IMR-90 (cell line): ENCODE results near the gene NOL4L. TPM values are rescaled to one million over a fixed set of nuclear protein-coding genes. Genes with fewer than 3 reads are reported as not detected.

Experiments used
- ATAC-seq: fragments of 200-7000 bp; cut with Tn5 transposase; 2 replicates; pipeline ENCODE4 v1.9.1; 2020; ENCODE audit warnings: low read depth, mild to moderate bottlenecking, moderate library complexity
- BruUV-seq: library from RNA; stranded (reverse); fragments of 400-500 nt; replicated peaks from 2 replicates; lab custom pipeline; 2021; lab: Mats Ljungman, UMichigan
- CTCF ChIA-PET: fragments of 300-600 bp; formaldehyde crosslinking; extraction: SDS; loops from one replicate; lab custom pipeline; 2021; ENCODE audit warnings: antibody characterized with exemption; lab: Yijun Ruan, JAX
- POLR2A ChIA-PET: fragments of 300-600 bp; sonication (Branson Sonifier 250); formaldehyde crosslinking; loops from one replicate; lab custom pipeline; 2022; ENCODE audit warnings: antibody characterized with exemption; ENCODE audit not compliant: unreplicated experiment; lab: Charles Lee
- DNase-seq: peaks from one replicate; pipeline ENCODE4 v3.0.0; 2013
- H2AFZ ChIP-seq: replicated peaks from 2 replicates; pipeline ENCODE3; 2013; ENCODE audit warnings: low read length, mild to moderate bottlenecking; ENCODE audit not compliant: poor library complexity
- H2AK5ac ChIP-seq: 2 replicates; pipeline ENCODE4 v1.6.1; 2013; ENCODE audit warnings: low read depth, low read length, inconsistent platforms
- H2AK9ac ChIP-seq: replicated peaks from 2 replicates; pipeline ENCODE3; 2013; ENCODE audit warnings: mild to moderate bottlenecking, low read depth, low read length, moderate library complexity; ENCODE audit not compliant: poor library complexity
- H2BK120ac ChIP-seq: 2 replicates; pipeline ENCODE4 v1.6.1; 2013; ENCODE audit warnings: low read depth, low read length, inconsistent platforms
- H2BK15ac ChIP-seq: 3 replicates; pipeline ENCODE4 v1.6.1; 2013; ENCODE audit warnings: low read depth, low read length, inconsistent platforms
- H2BK20ac ChIP-seq: 2 replicates; pipeline ENCODE4 v1.6.1; 2013; ENCODE audit warnings: low read depth, mild to moderate bottlenecking, inconsistent platforms, low read length, moderate library complexity
- H2BK5ac ChIP-seq: 2 replicates; pipeline ENCODE4 v1.6.1; 2013; ENCODE audit warnings: mild to moderate bottlenecking, low read depth, low read length, inconsistent platforms; ENCODE audit not compliant: poor library complexity, severe bottlenecking
- H3K14ac ChIP-seq: replicated peaks from 2 replicates; pipeline ENCODE4 v1.6.1; 2013; ENCODE audit warnings: low read depth, low read length, inconsistent platforms
- H3K18ac ChIP-seq: 2 replicates; pipeline ENCODE4 v1.6.1; 2013; ENCODE audit warnings: low read depth, low read length, control low read depth
- H3K23ac ChIP-seq: 2 replicates; pipeline ENCODE4 v1.6.1; 2013; ENCODE audit warnings: low read depth, low read length, inconsistent platforms
- H3K27ac ChIP-seq: 2 replicates; pipeline ENCODE4 v1.5.1; 2013; ENCODE audit warnings: mild to moderate bottlenecking, control low read depth, low read length; ENCODE audit not compliant: insufficient read depth
- H3K27me3 ChIP-seq: 2 replicates; pipeline ENCODE4 v1.6.1; 2013; ENCODE audit warnings: low read length; ENCODE audit not compliant: control insufficient read depth, insufficient read depth
- H3K36me3 ChIP-seq: 2 replicates; pipeline ENCODE4 v1.6.1; 2013; ENCODE audit warnings: low read length, mixed read lengths; ENCODE audit not compliant: control insufficient read depth, insufficient read depth
- H3K4ac ChIP-seq: 2 replicates; pipeline ENCODE4 v1.6.1; 2013; ENCODE audit warnings: low read depth, low read length, inconsistent platforms
- H3K4me1 ChIP-seq: 2 replicates; pipeline ENCODE4 v1.6.1; 2013; ENCODE audit warnings: low read length, mixed read lengths; ENCODE audit not compliant: control insufficient read depth, insufficient read depth
- H3K4me2 ChIP-seq: 2 replicates; pipeline ENCODE4 v1.6.1; 2013; ENCODE audit warnings: low read depth, mild to moderate bottlenecking, control low read depth, low read length, moderate library complexity
- H3K4me3 ChIP-seq: 2 replicates; pipeline ENCODE4 v1.5.1; 2013; ENCODE audit warnings: low read depth, mild to moderate bottlenecking, control low read depth, low read length, moderate library complexity; ENCODE audit not compliant: insufficient read depth
- H3K56ac ChIP-seq: 2 replicates; pipeline ENCODE4 v1.6.1; 2013; ENCODE audit warnings: low read length, inconsistent platforms; ENCODE audit not compliant: insufficient read depth; ENCODE audit errors: extremely low read depth
- H3K79me1 ChIP-seq, 2 experiments: 2 replicates each; pipeline ENCODE4 v1.6.1; 2013; ENCODE audit warnings: low read length in 2 of 2, inconsistent platforms in 1 of 2, low read depth in 1 of 2
- H3K9ac ChIP-seq: 2 replicates; pipeline ENCODE4 v1.6.1; 2013; ENCODE audit warnings: low read depth, low read length, control low read depth
- H3K9me1 ChIP-seq: 2 replicates; pipeline ENCODE4 v1.6.1; 2013; ENCODE audit warnings: low read length, inconsistent platforms; ENCODE audit not compliant: insufficient read depth
- H3K9me3 ChIP-seq: 2 replicates; pipeline ENCODE4 v1.6.1; 2013; ENCODE audit warnings: low read length; ENCODE audit not compliant: control insufficient read depth, insufficient read depth
- H4K20me1 ChIP-seq: 2 replicates; pipeline ENCODE4 v1.6.1; 2013; ENCODE audit warnings: low read length, inconsistent platforms; ENCODE audit not compliant: insufficient read depth
- H4K5ac ChIP-seq: 2 replicates; pipeline ENCODE4 v1.6.1; 2013; ENCODE audit warnings: mild to moderate bottlenecking, low read depth, low read length, control low read depth
- H4K8ac ChIP-seq, 2 experiments: 2 replicates each; pipeline ENCODE4 v1.6.1; 2013; ENCODE audit warnings: low read depth in 2 of 2, low read length in 2 of 2, control low read depth in 1 of 2, inconsistent platforms in 1 of 2
- H4K91ac ChIP-seq: 2 replicates; pipeline ENCODE4 v1.6.1; 2013; ENCODE audit warnings: low read depth, low read length, inconsistent platforms; ENCODE audit not compliant: insufficient read depth
- CHD1 ChIP-seq: IDR thresholded peaks from 2 replicates; pipeline ENCODE4 v1.6.1; 2012; ENCODE audit warnings: low read depth, low read length, improper control_type of control experiment
- CTCF ChIP-seq: conservative IDR thresholded peaks from 2 replicates; pipeline ENCODE4 v1.5.1; 2012; ENCODE audit warnings: mild to moderate bottlenecking, low read depth, low read length, improper control_type of control experiment
- ELK1 ChIP-seq: fragments of 150-350 bp; IDR thresholded peaks from 2 replicates; pipeline ENCODE4 v1.6.1; 2016; ENCODE audit warnings: low read depth, mild to moderate bottlenecking, low read length, moderate library complexity, borderline replicate concordance
- FOS ChIP-seq: fragments of 150-350 bp; IDR thresholded peaks from 2 replicates; pipeline ENCODE4 v1.6.1; 2016; ENCODE audit warnings: low read depth, low read length
- MAFK ChIP-seq: IDR thresholded peaks from 2 replicates; pipeline ENCODE4 v1.6.1; 2012; ENCODE audit warnings: low read depth, low read length, improper control_type of control experiment
- MAZ ChIP-seq: IDR thresholded peaks from 2 replicates; pipeline ENCODE4 v1.6.1; 2012; ENCODE audit warnings: low read depth, mild to moderate bottlenecking, low read length, improper control_type of control experiment, moderate library complexity, borderline replicate concordance
- MXI1 ChIP-seq: IDR thresholded peaks from 2 replicates; pipeline ENCODE4 v1.6.1; 2012; ENCODE audit warnings: low read depth, mild to moderate bottlenecking, low read length, moderate library complexity, borderline replicate concordance
- NFE2L2 ChIP-seq: fragments of 150-350 bp; IDR thresholded peaks from 2 replicates; pipeline ENCODE4 v1.6.1; 2016; ENCODE audit warnings: low read depth, mild to moderate bottlenecking, low read length
- POLR2A ChIP-seq: IDR thresholded peaks from 2 replicates; pipeline ENCODE4 v1.6.1; 2012; ENCODE audit warnings: mild to moderate bottlenecking, low read depth, low read length
- RAD21 ChIP-seq: IDR thresholded peaks from 2 replicates; pipeline ENCODE4 v1.6.1; 2012; ENCODE audit warnings: low read length, improper control_type of control experiment
- RCOR1 ChIP-seq: IDR thresholded peaks from 2 replicates; pipeline ENCODE4 v1.6.1; 2012; ENCODE audit warnings: mild to moderate bottlenecking, low read length, improper control_type of control experiment; ENCODE audit not compliant: insufficient replicate concordance
- RFX5 ChIP-seq: IDR thresholded peaks from 2 replicates; pipeline ENCODE4 v1.8.0; 2012; ENCODE audit warnings: low read depth, mild to moderate bottlenecking, low read length, moderate library complexity
- SMC3 ChIP-seq: fragments of 150-350 bp; IDR thresholded peaks from 2 replicates; pipeline ENCODE4 v1.6.1; 2016; ENCODE audit warnings: low read depth, mild to moderate bottlenecking, antibody characterized with exemption, low read length, moderate library complexity
- WGBS, 2 experiments: methylation state at CpG; one replicate each; pipeline versions ENCODE4 v1.1.5 to v1.1.7; 2013; ENCODE audit warnings: missing lambda C conversion rate in 2 of 2; ENCODE audit not compliant: insufficient read length in 1 of 2; ENCODE audit errors: extremely low coverage in 2 of 2; 5-methylcytosine and 5-hydroxymethylcytosine counted together
- dilution Hi-C: fragments of 300-500 bp; cut with HindIII; formaldehyde crosslinking; loops from one replicate; pipeline ENCODE4 v1.14.3; 2018; ENCODE audit warnings: low sequenced_read_pairs; ENCODE audit not compliant: unreplicated experiment
- in situ Hi-C: fragments of 300-500 bp; cut with MboI; formaldehyde crosslinking; loops from 3 replicates; pipeline ENCODE4 v1.14.3; 2019; ENCODE audit warnings: low sequenced_read_pairs, inconsistent platforms, mixed read lengths
- intact Hi-C: fragments of 100-400 bp; cut with micrococcal nuclease; formaldehyde crosslinking; loops from 2 replicates; pipeline ENCODE4 v1.10.0; 2022
- polyA plus RNA-seq, 3 experiments: library from polyadenylated mRNA; depleted of rRNA; stranded (reverse); fragments of >200 nt; gene quantifications; 2 replicates each; pipeline ENCODE4 v1.2.3, GENCODE V29; 2012; ENCODE audit warnings: low replicate concordance in 1 of 3
- total RNA-seq: library from RNA; depleted of rRNA; stranded (reverse); fragments of >200 nt; gene quantifications from 2 replicates; pipeline ENCODE4 v1.2.3, GENCODE V29; 2012
- TF ChIP-seq, protein P1 (sequence below): fragments of 150-350 bp; IDR thresholded peaks from 2 replicates; pipeline ENCODE4 v1.6.1; 2017; ENCODE audit warnings: mild to moderate bottlenecking, antibody characterized with exemption, low read length, low read depth

The NOL4L gene
- total and polyA plus RNA-seq, 2 of the 4 experiments (the other 2 are of a cell fraction): 4.7 to 13.3 TPM

DNA sequence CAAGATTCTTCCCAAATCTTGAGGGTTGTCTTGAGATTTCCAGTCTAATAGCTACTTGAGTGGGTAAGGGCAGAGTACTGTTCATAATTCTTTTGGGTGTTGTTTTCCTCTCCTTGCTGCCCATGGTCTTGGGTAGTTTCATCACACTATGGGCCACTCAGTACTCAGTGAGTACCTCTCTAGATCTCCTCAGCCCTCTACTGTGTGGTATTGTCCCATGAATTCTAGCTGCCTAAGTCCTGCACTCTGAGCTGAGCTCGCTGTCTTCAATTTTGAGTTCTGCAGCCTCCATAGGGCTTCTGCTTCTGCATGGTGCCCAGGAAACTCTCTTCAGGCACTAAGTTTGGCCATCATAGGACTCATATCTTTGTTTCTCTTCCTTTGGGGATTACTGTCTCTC, 184.7 kb downstream of the NOL4L start:
- dilution Hi-C loops: no loop called here
- Histone ChIP-seq H3K79me1 (peaks cover 33 to 63% of the 10 kb centered on the region in 2 experiments), H3K36me3 (peaks cover 2% of the 10 kb centered on the region; the same call in 1 of the 2 replicates), H2BK5ac (no peak overlapping the region), H3K4me2 (no peak overlapping the region), H3K9me3 (no peaks in the 10 kb centered on the region), H2AFZ (no peak overlapping the region), H4K5ac (no peak overlapping the region), H4K20me1 (peaks cover 39% of the 10 kb centered on the region), H3K4me3 (no peak overlapping the region), H3K9me1 (peaks cover 8% of the 10 kb centered on the region; the same call in 1 of the 2 replicates), H4K8ac (no peak overlapping the region), H3K27ac (no peak overlapping the region), H2BK15ac (no peak overlapping the region), H2BK120ac (no peak overlapping the region), H3K14ac (no peak overlapping the region), H3K27me3 (no peaks in the 10 kb centered on the region), H2AK5ac (no peak overlapping the region), H3K56ac (no peak overlapping the region), H3K9ac (no peak overlapping the region), H2BK20ac (no peak overlapping the region), H3K4me1 (peaks cover 2% of the 10 kb centered on the region; the same call in 1 of the 2 replicates), H4K91ac (no peak overlapping the region), H3K23ac (peak overlapping the region; percentile 29; the same call in 1 of the 2 replicates), H3K4ac (no peak overlapping the region), H3K18ac (no peak overlapping the region), H2AK9ac (no peak overlapping the region)
- ATAC-seq (no peak), DNase-seq (no peak)
- in situ Hi-C loops: no loop called here
- CTCF ChIA-PET: no interaction called here
- TF ChIP-seq CTCF (no peak), MAZ (no peak), ELK1 (no peak), POLR2A (no peak), FOS (no peak), MXI1 (no peak), CHD1 (no peak), MAFK (no peak), RFX5 (no peak), RAD21 (no peak), RCOR1 (no peak), SMC3 (no peak), NFE2L2 (no peak)
- TF ChIP-seq, protein P1, sequence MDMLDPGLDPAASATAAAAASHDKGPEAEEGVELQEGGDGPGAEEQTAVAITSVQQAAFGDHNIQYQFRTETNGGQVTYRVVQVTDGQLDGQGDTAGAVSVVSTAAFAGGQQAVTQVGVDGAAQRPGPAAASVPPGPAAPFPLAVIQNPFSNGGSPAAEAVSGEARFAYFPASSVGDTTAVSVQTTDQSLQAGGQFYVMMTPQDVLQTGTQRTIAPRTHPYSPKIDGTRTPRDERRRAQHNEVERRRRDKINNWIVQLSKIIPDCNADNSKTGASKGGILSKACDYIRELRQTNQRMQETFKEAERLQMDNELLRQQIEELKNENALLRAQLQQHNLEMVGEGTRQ: no peak
- intact Hi-C loops: no loop called here
- WGBS, 2 experiments: 100% methylated on average over 1 of the region's 1 CpG; no CpG with 5 or more reads in 1 of the 2 experiments
- POLR2A ChIA-PET: no interaction called here
- TSS peak; percentile 7 for BruUV-seq
